Heart left ventricle (tissue), 13 donors: Measurements from ENCODE around the gene POTEC.
"Not testable (repeated sequence)": the region's sequence is repeated elsewhere in the genome, so short reads cannot be mapped to it uniquely, and the experiment has no call there.

ENCODE experiments used
- CTCF ChIP-seq, 12 donors: fragments of 200-600 bp; sonication (generic) in 4 of 12; IDR thresholded peaks; one replicate each; pipeline versions ENCODE4 v1.5.0 to v1.8.0; 2018 to 2022; ENCODE audit warnings: antibody characterized with exemption in 12 of 12, mild to moderate bottlenecking in 5 of 12
- POLR2A ChIP-seq, 2 donors: fragments of 450-650 bp; IDR thresholded peaks; one replicate each; pipeline ENCODE4 v1.6.1; 2017; ENCODE audit warnings: antibody characterized with exemption in 2 of 2, mild to moderate bottlenecking in 2 of 2, moderate library complexity in 2 of 2
- donor health status: ischemic (EF 13 %, LVEDD 7.1; RV severe dilation, severe dysfunction).
- donor health status: DM: no; HTN: yes; CAD: no.
- donor health status: DM: no; HTN: no; CAD: no.
- donor health status: ischemic (EF 25% LVEDD 6.9; RV normal size, moderate dysfunction).
- donor health status: ischemic (EF 25% LVEDD 5.7; RV mildly dilated, moderate dysfunction).
- donor health status: ischemic (EF 35%, LVEDD 5.7; RV mildly dilated, moderate dysfunction).
- donor health status: nonischemic (EF 11% LVEDD 7.7; RV severe dilation, severe dysfunction).
- donor health status: DM: yes; HTN: yes; CAD: no.
- donor health status: PGD.
- donor health status: ischemic (EF 29% LVEDD 5.4; RV normal size, mild dysfunction).
- donor health status: nonischemic (EF 23%, LVEDD 6.1; RV moderate dilation, normal function).

GRCh38 chr18:14501894-14502293, 41.5 kb downstream of the POTEC start:
- not testable (repeated sequence) for TF ChIP-seq POLR2A, CTCF (IDR thresholded peaks at IDR 0.05)
